Neutrophil (primary cell): Measurements from ENCODE around the gene SIT1.

Experiments
- H3K27ac ChIP-seq: fragments of 200-600 bp; sonication (generic); 2 replicates; pipeline ENCODE4 v1.5.1; 2016; ENCODE audit warnings: mild to moderate bottlenecking, moderate library complexity
- H3K27me3 ChIP-seq: fragments of 200-600 bp; sonication (generic); 2 replicates; pipeline ENCODE4 v1.6.0; 2016; ENCODE audit warnings: mild to moderate bottlenecking
- H3K36me3 ChIP-seq: fragments of 200-600 bp; sonication (generic); 2 replicates; pipeline ENCODE4 v1.5.1; 2017
- H3K4me1 ChIP-seq, 2 experiments: fragments of 200-600 bp in 1 of 2; sonication (generic) in 1 of 2; 1 replicate in 1 of 2; 2 replicates in 1 of 2; pipeline versions ENCODE4 v1.5.1 to v1.6.1; 2013 to 2016; ENCODE audit warnings: low read depth in 1 of 2, low read length in 1 of 2, mild to moderate bottlenecking in 1 of 2, moderate library complexity in 1 of 2; ENCODE audit not compliant: control insufficient read depth in 1 of 2, insufficient read depth in 1 of 2
- H3K4me3 ChIP-seq, 2 experiments: fragments of 200-600 bp in 1 of 2; sonication (generic) in 1 of 2; 1 replicate in 1 of 2; 2 replicates in 1 of 2; pipeline ENCODE4 v1.5.1; 2013 to 2016; ENCODE audit warnings: low read depth in 1 of 2, low read length in 1 of 2, mild to moderate bottlenecking in 1 of 2, moderate library complexity in 1 of 2
- H3K9me3 ChIP-seq: fragments of 200-600 bp; sonication (generic); 2 replicates; pipeline ENCODE4 v1.5.1; 2016
- CTCF ChIP-seq: fragments of 200-600 bp; sonication (generic); IDR thresholded peaks from 2 replicates; pipeline ENCODE4 v1.5.1; 2016; ENCODE audit warnings: antibody characterized with exemption

SIT1 gene

GRCh38 chr9:35603986-35604577 is 46.6 kb downstream of the SIT1 start:
- Histone ChIP-seq H3K27ac (peak overlapping the region; percentile 84), H3K4me3 (peak overlapping the region; percentile 76 to 87), H3K27me3 (no peaks in the 10 kb centered on the region), H3K9me3 (no peaks in the 10 kb centered on the region), H3K4me1 (peaks cover 21 to 28% of the 10 kb centered on the region in 2 experiments), H3K36me3 (peaks cover 11% of the 10 kb centered on the region)
- TF ChIP-seq CTCF: peak; percentile 98

- TF ChIP-seq CTCF: no peak
- no peaks in the 10 kb centered on the region for H3K27me3 ChIP-seq
- peak overlapping the region; percentile 84 for H3K27ac ChIP-seq
- H3K9me3 ChIP-seq: no peaks in the 10 kb centered on the region
- H3K4me3 ChIP-seq: peak overlapping the region; percentile 76 to 87
- H3K4me1 ChIP-seq: peaks cover 21 to 28% of the 10 kb centered on the region in 2 experiments
- H3K36me3 ChIP-seq: peaks cover 7% of the 10 kb centered on the region
Measured at GRCh38 chr9:35603506-35603985, 47.2 kb downstream of the SIT1 start.

GRCh38 chr9:35599763-35600604 is 50.7 kb downstream of the SIT1 start:
- Histone ChIP-seq H3K9me3 (no peaks in the 10 kb centered on the region), H3K4me3 (no peak overlapping the region)
- TF ChIP-seq CTCF: no peak

More at GRCh38 chr9:35599763-35600604, 50.7 kb downstream of the SIT1 start:
- H3K27me3 ChIP-seq: no peaks in the 10 kb centered on the region
- H3K4me1 ChIP-seq: peaks cover 14 to 16% of the 10 kb centered on the region in 2 experiments
- no peak overlapping the region for H3K27ac ChIP-seq
- H3K36me3 ChIP-seq: no peaks in the 10 kb centered on the region
